HPDE6-E6E7 (cell line): ENCODE data around the gene RBX1.
"Not testable (repeated sequence)": the region's sequence is repeated elsewhere in the genome, so short reads cannot be mapped to it uniquely, and the experiment has no call there.

Experiments
- DNase-seq: peaks from one replicate; pipeline ENCODE4 v3.0.0; 2011; ENCODE audit warnings: missing footprints; ENCODE audit errors: extremely low spot score

The RBX1 gene

DNA sequence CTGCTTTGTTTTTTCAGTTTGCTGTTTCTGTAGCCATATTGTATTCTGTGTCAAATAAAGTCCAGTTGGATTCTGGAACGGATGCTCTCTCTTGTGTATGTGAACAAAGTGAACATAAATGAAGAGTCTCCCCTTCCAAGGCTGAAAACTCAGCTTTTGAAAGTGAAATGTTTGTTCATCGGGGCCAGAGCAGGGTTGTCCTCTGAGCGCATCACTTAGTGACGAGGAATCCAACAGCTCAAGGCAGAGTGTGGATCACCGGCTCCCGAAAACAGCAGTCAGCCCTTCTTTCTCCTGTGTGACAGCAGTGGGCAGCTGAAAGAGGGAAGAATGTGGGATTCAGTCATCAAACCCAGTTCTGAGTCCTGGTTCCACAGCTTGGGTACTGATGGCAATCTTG lies 21.4 kb downstream of the RBX1 start:
- DNase-seq = no peak

DNA sequence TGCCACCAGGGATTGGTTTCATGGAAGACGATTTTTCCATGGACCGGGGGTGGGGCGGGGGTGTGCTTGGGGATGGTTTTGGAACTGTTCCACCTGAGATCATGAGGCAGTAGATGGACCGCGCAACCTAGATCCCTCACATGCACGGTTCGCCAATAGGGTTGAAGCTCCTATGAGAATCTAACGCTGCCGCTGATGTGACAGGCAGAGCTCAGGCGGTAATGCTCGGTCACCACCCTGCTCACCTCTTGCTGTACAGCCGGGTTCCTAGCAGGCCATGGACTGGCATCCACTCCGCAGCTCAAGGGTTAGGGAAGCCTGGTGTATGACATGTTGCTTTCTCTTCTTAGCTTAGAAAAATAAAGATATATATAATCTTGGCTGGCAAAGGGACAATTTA lies 22.0 kb downstream of the RBX1 start:
- no peak for DNase-seq

DNA sequence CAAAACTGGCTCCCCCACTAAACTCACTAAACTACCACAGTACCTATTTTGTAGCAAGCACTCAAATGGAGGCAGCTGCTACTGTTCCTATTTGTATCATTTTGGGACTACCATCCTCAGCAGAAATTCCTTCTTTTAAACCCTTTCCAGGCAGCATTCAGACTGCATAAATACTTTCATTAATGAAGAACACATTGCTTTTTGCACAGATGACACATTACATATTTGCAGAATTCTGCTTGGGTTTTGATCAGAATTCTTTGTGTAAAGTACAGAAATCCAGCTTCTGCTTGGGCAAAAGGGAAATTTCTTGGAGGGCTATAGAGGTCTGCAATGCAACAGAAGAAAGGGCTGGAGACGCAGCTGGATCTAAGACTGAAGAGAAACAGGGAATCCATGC lies 24.2 kb downstream of the RBX1 start:
- no peak for DNase-seq

DNA sequence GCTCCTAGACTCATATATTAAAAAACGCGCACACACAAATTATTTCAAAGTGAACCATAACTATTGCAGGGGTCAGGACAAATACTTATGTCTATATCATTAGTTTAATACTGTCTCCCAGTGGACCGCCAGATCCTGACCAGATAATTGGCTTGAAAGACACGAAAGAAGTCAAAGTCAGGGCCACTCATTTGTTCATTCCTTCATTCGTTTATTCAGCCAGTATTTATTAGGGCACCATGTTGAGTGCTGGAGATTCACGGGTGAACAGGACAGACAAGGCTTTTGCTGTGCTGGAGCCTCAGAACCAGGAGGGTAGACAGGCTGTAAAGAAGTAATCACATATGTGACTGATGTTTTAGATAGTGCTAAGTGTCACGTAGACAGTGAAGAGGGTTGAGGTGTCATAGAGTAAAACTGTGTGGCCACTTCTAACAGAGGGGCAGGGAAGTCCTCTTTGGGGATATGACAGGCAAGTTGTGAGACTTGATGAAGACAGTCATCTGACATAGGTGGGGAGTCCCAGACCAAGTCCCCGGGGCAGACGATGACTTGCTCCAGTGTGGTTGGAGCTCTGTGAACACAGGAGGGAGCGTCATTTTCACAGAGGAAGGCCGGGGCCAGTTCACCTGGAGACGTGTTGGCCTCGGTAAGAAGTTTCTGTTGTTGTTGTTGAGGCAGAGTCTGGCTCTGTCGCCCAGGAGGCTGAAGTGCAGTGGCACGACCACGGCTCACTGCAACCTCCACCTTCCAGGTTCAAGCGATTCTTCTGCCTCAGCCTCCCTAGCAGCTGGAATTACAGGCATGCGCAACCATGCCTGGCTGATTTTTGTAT lies 25.9 kb downstream of the RBX1 start:
- DNase-seq = no peak

DNA sequence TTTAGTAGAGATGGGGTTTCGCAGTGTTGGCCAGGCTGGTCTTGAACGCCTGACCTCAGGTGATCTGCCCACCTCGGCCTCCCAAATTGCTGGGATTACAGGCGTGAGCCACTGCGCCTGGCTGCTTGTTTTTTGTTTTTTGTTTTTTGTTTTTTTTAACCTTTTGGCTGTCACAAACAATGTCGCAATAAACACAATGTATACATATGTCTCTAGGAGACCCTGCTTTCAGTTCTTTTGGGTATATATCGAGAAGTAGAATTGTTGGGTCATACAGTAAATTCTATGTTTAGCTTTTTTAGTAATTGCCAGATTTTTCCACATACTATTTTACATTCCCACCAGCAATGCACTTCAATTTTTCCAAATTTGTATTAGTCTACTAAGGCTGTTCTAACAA lies 28.0 kb downstream of the RBX1 start:
- DNase-seq = no peak

DNA sequence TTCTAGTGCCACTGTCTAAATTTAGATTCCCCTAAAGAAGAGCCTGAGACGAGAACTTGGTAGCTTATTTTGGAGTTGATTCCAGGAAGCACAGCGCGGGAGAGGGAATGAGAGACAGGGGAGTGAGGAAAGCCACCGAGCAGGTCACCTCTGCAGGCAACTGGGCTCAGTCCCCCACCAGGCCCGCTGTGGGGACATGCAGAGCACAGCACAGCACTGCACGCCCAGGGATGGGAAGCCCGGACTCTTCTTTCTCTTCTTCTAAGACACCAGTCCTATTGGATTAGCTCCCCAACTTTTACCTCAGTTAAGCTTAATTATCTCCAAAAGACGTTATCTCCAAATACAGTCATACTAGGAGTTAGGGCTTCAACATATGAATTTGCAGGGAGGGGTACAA lies 28.7 kb downstream of the RBX1 start:
- no peak for DNase-seq

DNA sequence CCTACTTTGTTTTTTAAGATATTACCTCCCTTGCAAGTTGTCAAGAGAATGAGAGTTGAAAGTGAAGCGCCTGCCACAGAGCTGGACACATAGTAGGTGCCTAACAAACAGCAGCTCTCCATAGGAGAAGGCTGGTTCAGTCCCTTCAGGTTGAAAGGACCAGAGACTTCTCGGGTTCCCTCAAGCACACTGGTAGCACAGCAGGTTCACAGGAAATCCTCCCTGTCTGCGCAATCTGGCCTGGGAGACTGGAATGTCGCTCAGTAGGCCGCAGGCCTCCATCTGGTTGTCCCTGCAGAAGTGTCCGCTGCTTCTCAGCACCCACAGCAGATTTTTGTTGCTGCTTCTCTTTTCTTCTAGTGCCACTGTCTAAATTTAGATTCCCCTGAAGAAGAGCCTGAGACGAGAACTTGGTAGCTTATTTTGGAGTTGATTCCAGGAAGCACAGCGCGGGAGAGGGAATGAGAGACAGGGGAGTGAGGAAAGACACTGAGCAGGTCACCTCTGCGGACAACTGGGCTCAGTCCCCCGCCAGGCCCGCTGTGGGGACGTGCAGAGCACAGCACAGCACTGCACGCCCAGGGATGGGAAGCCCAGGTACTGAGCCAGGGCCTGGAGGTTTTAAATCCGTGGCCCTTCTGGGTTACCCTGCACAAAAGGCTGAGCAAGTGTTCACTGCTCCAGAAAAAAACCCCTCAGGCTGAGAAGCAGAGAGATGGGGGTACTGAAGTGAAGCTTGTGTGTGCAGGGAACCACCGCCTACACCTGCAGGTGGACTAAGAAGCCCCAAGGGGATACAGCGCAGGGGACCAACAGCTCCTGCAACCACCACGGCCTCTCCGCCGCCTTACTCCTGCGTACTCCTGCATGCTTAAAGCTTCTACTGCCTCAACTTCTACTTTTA lies 31.6 kb downstream of the RBX1 start:
- DNase-seq = no peak

DNA sequence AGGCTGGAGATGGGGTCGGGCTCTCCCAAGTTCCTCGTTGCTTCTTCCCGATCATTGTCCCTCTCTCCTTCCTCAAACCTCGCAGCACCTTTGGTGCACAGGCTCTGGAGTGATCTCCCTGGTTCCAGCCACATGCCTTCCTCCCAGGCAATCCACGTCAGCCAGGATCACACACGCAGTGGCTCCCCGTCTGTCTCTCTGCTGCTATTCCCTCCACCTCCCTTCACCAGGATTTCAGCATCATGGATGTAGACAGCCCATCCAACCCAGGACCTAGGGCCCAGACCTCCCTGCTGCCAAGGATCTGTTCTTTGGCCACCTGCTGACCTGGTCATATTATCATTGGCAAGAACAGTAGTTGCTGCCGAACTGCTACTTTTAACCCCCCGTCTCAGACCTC lies 40.1 kb downstream of the RBX1 start:
- no peak for DNase-seq

DNA sequence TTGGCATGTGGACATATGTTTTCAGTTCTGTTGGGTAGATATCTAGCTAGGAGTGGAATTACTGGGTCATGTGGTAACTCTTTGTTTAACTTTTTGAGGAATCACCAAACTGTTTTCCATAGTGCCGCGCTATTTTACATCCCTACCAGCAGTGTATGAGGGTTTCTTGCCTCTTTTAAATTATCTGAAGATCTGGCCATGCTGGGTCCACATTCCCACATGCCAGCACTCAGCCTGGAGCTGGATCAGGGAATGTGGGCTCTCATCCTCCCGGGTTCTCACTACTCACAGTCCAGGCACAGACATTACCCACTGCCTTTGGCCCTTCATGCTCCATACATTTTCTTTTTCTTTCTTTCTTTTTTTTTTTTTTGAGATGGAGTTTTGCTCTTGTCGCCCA lies 44.6 kb downstream of the RBX1 start:
- no peak for DNase-seq

DNA sequence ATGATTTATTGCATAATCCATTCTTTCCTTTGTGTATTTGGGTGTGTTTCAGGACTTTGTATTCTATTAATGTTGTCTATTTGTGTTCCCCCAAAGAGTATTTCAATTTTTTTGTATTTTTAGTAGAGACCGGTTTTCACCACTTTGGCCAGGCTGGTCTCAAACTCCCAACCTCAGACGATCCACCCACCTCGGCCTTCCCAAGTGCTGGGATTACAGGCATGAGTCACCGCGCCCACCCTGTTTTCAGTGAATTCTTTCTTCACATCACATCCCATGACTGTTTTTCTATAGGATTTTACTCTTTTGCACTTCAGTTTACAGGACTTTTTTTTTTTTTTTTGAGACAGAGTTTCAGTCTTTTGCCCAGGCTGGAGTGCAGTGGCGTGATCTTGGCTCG lies 46.3 kb downstream of the RBX1 start:
- DNase-seq = no peak

DNA sequence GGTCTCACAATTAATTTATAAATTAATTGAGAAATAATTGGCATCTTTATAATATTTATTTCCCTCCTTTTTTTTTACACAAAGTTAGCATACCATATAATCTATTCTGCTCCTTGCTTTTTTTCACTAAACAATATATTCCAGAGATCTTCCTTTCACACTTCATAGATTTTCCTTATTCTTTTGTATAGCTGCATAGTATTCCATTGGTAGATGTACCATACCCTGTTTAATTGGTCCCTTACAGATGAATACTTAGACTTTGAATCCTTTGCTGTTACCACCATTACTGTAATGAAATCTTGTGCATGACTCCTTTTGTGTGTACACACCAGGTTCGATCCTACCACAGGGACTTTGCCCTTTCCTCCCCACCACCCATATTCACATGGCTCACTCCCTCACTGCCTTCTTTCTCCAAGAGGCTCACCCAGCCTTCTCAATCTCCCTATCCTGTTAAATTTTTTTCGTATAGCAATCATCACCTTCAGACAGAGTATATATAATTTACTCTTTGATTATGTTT lies 48.9 kb downstream of the RBX1 start:
- no peak for DNase-seq

DNA sequence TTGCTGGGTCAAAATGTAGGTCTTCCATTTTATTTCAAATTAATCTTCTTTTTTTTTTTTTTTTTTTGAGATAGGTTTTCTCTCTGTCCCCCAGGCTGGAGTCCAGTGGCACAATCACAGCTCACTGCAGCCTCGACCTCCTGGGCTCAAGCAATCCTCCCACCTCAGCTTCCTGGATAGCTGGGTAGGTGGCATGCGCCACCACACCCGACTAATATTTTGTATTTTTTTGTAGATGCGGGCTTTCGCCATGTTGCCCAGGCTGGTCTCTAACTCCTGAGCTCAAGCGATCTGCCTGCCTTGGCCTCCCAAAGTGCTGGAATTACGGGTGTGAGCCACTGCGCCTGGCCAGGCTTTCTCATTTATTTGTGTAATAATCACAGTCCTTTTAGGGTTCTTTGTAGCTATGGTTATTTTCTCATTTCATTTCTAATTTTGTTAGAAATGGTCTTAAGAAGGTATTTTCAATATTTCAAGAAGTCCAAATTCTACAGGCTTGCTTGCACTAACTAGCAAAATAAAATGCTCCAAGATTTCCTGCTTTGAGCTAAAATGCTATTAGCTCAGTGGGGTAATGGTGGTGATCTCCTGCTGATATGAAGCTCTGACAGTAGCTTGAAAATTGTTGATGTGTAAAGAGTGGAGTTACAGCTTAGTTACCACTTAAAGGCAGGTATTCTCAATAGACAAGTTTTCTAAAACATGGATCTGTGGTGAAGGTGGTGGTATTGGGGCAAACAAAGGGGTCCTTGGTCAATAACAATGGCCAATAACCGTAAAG lies 50.0 kb downstream of the RBX1 start:
- no peak for DNase-seq

DNA sequence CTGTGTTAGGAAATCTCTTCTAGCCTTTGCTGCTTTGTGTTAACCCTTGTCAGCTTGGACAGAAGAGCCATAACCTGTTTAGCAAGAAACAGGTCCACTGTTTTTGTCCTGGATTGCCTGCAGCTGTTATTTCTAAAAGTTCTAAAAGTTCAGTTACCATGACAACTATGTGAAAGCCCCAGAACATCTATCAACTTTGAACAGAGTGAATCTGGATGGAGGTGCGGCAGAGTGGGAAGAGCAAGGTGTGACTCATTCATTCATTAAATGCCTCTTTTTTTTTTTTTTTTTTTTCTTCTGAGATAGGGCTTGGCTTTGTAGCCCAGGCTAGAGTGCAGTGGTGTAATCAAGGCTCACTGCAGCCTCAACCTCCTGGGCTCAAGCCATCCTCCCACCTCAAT lies 50.5 kb downstream of the RBX1 start:
- peak; percentile 64 for DNase-seq

DNA sequence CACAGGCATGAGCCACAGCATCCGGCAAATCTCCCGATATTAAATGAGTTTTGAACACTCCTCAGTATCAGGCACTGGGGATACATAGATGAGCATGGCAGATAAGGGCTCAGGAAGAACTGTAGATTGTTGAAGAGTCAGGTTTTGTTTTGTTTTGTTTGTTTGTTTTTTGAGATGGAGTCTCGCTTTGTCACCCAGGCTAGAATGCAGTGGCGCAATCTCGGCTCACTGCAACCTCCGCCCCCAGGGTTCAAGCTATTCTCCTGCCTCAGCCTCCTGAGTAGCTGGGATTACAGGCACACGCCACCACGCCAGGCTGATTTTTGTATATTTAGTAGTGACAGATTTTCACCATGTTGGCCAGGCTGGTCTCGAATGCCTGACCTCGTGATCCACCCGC lies 51.2 kb downstream of the RBX1 start:
- DNase-seq = not testable (repeated sequence)

DNA sequence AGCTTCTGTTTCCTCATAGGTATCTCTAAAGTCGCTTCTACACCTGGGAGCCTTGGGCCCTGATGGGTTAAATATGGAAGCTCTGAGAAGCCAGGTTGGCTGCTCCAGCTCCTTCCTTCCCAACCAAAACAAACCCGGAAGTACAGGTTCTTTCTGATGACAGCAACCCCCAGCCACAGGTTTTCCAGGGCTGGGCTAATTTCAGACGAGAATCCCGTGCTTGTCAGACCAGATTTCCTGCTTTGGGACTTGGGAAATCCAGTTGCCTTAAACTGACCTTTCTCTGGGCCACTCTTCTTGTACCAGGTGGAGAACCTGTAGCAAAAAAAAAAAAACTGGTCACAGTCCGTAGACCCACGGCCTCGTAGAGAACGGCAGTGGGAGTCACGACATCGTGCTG lies 51.9 kb downstream of the RBX1 start:
- no peak for DNase-seq

DNA sequence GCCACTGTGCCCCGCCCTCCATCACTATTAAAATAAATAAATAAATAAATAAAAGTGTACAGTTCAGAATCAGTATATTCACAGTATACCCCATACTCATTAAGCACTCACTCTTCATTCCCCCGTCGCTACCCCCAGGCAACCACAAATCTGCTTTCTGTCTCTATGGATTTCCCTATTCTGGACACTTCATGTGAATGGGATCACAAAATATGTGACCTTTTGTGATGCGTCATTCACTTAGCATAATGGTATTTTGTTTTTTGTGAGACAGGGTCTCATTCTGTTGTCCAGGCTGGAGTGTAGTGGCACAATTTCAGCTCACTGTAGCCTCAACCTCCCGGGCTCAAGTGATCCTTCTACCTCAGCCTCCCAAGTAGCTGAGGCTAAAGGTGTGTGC lies 52.8 kb downstream of the RBX1 start:
- no peak for DNase-seq

DNA sequence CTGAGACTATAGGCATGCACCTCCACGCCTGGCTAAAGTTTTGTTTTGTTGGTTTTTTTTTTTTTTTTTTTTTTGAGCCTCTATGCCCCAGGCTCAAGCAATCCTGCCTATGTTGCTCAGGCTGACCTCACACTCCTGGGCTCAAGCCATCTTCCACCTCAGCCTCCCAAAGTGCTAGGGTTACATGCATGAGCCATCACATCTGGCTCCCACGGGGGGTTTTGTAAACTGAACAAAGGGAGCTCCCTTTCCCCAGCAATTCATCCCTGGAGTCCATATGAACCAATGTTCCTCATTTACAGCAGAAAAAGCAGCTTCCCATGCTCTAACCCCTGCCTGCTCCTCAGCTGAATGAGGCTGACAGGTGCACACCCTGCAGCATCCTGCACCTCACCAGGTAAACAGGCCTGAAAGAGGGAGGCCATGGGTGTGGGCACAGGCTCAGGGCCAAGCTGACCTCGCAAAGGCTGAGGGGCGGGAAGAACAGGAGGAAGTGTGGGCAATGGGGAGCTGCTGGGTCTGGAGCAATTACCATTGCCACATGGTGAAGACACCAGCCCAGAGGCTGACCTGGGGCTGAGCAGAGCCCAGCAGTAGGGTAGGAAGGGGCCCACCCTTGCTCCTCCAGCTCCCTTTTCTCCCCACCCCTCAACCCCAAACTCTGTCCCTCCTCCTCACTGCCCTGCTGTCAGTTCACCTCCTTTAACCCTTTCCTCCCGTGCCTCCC lies 58.2 kb downstream of the RBX1 start:
- no peak for DNase-seq

DNA sequence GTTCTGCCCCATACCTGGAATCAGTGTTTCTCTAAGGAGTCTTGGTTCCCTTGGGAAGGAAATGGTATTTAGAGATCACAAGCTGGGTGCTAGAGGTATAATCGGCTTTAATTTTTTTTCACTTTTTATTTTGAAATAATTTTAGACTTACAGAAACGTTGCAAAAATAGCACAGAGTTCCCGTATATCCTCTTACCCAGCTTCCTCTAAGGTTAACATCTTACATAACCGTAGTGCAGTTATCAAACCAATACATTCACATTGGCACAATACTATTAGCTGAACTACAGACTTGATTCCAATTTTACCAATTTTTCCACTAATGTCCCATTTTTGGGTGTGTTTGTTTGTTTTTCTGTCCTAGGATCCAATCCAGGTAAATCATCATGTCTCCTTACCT lies 63.8 kb downstream of the RBX1 start:
- no peak for DNase-seq

DNA sequence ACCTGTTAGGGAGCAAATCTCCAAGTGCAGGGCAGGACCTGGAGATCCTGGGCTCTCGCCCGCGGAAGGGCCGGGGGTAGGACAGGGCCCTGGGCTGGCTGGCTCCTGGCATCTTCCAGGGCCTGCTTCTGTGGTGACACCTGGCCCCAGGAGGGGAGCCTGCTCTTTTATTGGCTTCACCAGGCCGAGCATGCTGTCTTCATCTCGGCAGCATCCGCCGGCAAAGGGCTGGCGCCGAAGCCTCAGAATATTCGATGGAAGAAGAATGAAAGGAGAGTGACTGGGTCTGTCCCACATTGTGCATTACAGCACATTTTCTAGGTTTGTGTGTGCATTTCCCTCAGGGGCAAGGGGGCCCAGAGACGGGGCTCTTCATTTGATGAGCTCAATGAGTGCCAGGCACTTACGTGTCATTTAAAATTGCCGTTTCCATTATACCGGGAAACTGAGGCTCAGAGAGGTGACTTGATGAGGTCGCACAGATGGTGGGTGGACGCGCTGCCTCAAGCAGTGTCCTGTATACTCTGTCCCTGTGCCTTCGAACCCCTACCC lies 70.0 kb downstream of the RBX1 start:
- no peak for DNase-seq

DNA sequence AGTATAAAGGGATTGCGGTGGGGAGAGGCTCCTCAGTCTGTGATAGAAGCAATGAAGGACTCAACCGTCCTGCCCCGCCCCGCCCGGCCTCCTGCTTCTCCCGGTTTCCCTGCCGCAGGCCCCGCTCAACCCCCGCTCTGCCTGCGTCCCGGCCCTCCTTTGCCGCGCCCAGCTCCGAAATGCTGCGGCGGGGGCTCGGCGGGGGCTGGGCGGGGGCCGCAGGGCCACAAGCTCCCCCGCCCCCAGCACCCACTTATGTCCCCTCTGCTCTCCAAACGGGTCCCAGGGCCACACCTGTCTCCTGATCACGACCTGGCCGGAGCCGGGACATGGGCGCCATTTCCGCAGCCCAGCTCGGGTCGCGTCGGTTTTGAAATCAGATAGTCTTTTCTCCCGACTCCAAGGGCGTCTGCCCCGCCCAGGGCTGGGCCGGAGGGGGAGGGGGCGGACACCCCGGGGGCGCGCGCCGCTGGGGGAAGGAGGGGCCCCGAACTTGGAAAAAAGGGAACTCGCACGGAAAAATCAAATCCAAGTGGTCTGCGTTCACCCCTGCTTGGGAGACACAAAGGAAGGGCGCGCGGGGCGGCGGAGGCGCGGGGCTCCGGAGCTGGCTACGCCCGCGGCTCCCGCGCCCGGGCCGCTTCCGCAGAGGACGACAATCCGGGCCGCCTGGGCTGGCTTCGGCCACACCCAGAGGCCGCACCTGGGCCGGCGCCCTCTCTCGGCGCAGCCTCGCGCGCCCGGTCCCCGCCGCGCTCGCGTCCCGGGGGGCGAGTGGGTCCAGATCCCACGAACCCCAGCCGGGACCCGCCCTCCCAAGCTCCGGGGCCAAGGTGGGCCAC lies 70.7 kb downstream of the RBX1 start:
- DNase-seq = peak; percentile 43
